ENCODE measurements around the gene SORBS2. TPM values are rescaled to one million over a fixed set of nuclear protein-coding genes. Genes with fewer than 3 reads are reported as not detected.

The SORBS2 gene
- total RNA-seq, 1 experiment from 2014 or later, result 44.5 TPM

DNA sequence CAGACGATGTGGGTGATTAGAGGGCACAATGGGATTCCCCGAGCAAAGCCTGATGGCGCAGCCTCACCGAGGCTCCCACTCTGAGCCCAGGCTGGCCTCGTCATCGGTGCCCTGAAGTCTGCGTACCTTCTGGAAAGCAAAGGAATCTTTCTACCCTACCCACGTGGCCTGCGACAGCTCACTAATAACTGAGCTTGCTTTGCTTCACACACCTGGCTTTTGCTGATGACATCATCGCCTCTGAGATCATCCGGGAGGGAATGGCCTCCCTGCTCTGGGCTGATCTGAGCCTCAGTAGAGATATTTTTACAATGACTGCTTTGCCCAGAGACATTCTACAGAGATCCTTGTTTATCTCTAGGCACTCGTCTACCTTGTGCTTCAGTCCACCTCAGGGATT, 231.3 kb downstream of the SORBS2 start:
- H3K27me3 Mint-ChIP-seq (ENCODE audit: low read depth), result peaks cover 17% of the 10 kb centered on the region
- no peak overlapping the region for H3K27ac Mint-ChIP-seq
- H3K36me3 Mint-ChIP-seq, result no peaks in the 10 kb centered on the region
- peaks cover 19% of the 10 kb centered on the region for H3K4me1 Mint-ChIP-seq
- TF ChIP-seq NR2C2 (CRISPR knock-in tag; IDR thresholded peaks at IDR 0.05) (no peak), SOX15 (CRISPR knock-in tag; IDR thresholded peaks at IDR 0.05) (no peak), GABPB1 (CRISPR knock-in tag; IDR thresholded peaks at IDR 0.05) (no peak), FOXJ3 (CRISPR knock-in tag; IDR thresholded peaks at IDR 0.05; ENCODE audit: borderline replicate concordance) (no peak), RORB (CRISPR knock-in tag; IDR thresholded peaks at IDR 0.05) (no peak), ZNF416 (CRISPR knock-in tag; IDR thresholded peaks at IDR 0.05) (no peak)
- TF ChIP-seq, protein P1, sequence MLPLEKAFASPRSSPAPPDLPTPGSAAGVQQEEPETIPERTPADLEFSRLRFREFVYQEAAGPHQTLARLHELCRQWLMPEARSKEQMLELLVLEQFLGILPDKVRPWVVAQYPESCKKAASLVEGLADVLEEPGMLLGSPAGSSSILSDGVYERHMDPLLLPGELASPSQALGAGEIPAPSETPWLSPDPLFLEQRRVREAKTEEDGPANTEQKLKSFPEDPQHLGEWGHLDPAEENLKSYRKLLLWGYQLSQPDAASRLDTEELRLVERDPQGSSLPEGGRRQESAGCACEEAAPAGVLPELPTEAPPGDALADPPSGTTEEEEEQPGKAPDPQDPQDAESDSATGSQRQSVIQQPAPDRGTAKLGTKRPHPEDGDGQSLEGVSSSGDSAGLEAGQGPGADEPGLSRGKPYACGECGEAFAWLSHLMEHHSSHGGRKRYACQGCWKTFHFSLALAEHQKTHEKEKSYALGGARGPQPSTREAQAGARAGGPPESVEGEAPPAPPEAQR (CRISPR knock-in tag; IDR thresholded peaks at IDR 0.05), result no peak
- TF ChIP-seq, protein P2, sequence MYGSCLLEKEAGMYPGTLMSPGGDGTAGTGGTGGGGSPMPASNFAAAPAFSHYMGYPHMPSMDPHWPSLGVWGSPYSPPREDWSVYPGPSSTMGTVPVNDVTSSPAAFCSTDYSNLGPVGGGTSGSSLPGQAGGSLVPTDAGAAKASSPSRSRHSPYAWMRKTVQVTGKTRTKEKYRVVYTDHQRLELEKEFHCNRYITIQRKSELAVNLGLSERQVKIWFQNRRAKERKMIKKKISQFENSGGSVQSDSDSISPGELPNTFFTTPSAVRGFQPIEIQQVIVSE (CRISPR knock-in tag; IDR thresholded peaks at IDR 0.05; ENCODE audit: borderline replicate concordance), result no peak
- ChIA-PET CTCF (no interaction called here), POLR2A (no interaction called here)
- H3K4me3 Mint-ChIP-seq, result no peak overlapping the region
- DNase-seq (ENCODE audit: low spot score) (no peak), ATAC-seq (no peak)
- peaks cover 7% of the 10 kb centered on the region for H3K9me3 Mint-ChIP-seq

DNA sequence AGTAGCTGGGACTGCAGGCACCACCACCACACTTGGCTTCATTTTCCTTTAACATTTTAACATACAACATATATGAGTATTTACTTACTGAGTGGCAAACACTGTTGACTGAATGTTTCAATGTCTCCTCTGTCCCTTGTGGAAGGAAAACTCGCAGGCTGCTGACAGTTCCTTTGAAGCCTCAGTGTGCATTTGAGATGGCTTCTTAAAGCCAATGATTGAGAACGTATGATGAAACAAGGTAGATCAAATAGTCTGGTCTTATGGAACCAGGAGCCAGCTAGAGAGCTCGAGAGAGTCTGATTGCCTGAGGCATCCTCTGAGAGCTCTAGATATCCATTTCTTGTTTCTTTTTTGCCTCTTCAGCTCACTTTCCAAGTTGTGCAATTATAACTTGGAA, 233.7 kb downstream of the SORBS2 start:
- DNase-seq (ENCODE audit: low spot score) (no peak), ATAC-seq (no peak)
- TF ChIP-seq, protein P3, sequence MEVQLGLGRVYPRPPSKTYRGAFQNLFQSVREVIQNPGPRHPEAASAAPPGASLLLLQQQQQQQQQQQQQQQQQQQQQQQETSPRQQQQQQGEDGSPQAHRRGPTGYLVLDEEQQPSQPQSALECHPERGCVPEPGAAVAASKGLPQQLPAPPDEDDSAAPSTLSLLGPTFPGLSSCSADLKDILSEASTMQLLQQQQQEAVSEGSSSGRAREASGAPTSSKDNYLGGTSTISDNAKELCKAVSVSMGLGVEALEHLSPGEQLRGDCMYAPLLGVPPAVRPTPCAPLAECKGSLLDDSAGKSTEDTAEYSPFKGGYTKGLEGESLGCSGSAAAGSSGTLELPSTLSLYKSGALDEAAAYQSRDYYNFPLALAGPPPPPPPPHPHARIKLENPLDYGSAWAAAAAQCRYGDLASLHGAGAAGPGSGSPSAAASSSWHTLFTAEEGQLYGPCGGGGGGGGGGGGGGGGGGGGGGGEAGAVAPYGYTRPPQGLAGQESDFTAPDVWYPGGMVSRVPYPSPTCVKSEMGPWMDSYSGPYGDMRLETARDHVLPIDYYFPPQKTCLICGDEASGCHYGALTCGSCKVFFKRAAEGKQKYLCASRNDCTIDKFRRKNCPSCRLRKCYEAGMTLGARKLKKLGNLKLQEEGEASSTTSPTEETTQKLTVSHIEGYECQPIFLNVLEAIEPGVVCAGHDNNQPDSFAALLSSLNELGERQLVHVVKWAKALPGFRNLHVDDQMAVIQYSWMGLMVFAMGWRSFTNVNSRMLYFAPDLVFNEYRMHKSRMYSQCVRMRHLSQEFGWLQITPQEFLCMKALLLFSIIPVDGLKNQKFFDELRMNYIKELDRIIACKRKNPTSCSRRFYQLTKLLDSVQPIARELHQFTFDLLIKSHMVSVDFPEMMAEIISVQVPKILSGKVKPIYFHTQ (CRISPR knock-in tag; IDR thresholded peaks at IDR 0.05), result no peak
- TF ChIP-seq ATF1 (CRISPR knock-in tag; IDR thresholded peaks at IDR 0.05) (no peak), NR2C2 (CRISPR knock-in tag; IDR thresholded peaks at IDR 0.05) (no peak), ZNF138 (CRISPR knock-in tag; conservative IDR thresholded peaks at IDR 0.05) (no peak), TP53 (CRISPR knock-in tag; IDR thresholded peaks at IDR 0.05) (no peak), ZBTB21 (CRISPR knock-in tag; IDR thresholded peaks at IDR 0.05; ENCODE audit: borderline replicate concordance) (no peak), ETV6 (CRISPR knock-in tag; IDR thresholded peaks at IDR 0.05) (no peak), SP1 (CRISPR knock-in tag; conservative IDR thresholded peaks at IDR 0.05) (no peak)
- TF ChIP-seq, protein P4, sequence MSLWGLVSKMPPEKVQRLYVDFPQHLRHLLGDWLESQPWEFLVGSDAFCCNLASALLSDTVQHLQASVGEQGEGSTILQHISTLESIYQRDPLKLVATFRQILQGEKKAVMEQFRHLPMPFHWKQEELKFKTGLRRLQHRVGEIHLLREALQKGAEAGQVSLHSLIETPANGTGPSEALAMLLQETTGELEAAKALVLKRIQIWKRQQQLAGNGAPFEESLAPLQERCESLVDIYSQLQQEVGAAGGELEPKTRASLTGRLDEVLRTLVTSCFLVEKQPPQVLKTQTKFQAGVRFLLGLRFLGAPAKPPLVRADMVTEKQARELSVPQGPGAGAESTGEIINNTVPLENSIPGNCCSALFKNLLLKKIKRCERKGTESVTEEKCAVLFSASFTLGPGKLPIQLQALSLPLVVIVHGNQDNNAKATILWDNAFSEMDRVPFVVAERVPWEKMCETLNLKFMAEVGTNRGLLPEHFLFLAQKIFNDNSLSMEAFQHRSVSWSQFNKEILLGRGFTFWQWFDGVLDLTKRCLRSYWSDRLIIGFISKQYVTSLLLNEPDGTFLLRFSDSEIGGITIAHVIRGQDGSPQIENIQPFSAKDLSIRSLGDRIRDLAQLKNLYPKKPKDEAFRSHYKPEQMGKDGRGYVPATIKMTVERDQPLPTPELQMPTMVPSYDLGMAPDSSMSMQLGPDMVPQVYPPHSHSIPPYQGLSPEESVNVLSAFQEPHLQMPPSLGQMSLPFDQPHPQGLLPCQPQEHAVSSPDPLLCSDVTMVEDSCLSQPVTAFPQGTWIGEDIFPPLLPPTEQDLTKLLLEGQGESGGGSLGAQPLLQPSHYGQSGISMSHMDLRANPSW (CRISPR knock-in tag; conservative IDR thresholded peaks at IDR 0.05; ENCODE audit: low read depth), result no peak
- TF ChIP-seq, protein P5, sequence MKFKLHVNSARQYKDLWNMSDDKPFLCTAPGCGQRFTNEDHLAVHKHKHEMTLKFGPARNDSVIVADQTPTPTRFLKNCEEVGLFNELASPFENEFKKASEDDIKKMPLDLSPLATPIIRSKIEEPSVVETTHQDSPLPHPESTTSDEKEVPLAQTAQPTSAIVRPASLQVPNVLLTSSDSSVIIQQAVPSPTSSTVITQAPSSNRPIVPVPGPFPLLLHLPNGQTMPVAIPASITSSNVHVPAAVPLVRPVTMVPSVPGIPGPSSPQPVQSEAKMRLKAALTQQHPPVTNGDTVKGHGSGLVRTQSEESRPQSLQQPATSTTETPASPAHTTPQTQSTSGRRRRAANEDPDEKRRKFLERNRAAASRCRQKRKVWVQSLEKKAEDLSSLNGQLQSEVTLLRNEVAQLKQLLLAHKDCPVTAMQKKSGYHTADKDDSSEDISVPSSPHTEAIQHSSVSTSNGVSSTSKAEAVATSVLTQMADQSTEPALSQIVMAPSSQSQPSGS (CRISPR knock-in tag; IDR thresholded peaks at IDR 0.05; ENCODE audit: borderline replicate concordance, low read depth), result no peak
- TF ChIP-seq, protein P6, sequence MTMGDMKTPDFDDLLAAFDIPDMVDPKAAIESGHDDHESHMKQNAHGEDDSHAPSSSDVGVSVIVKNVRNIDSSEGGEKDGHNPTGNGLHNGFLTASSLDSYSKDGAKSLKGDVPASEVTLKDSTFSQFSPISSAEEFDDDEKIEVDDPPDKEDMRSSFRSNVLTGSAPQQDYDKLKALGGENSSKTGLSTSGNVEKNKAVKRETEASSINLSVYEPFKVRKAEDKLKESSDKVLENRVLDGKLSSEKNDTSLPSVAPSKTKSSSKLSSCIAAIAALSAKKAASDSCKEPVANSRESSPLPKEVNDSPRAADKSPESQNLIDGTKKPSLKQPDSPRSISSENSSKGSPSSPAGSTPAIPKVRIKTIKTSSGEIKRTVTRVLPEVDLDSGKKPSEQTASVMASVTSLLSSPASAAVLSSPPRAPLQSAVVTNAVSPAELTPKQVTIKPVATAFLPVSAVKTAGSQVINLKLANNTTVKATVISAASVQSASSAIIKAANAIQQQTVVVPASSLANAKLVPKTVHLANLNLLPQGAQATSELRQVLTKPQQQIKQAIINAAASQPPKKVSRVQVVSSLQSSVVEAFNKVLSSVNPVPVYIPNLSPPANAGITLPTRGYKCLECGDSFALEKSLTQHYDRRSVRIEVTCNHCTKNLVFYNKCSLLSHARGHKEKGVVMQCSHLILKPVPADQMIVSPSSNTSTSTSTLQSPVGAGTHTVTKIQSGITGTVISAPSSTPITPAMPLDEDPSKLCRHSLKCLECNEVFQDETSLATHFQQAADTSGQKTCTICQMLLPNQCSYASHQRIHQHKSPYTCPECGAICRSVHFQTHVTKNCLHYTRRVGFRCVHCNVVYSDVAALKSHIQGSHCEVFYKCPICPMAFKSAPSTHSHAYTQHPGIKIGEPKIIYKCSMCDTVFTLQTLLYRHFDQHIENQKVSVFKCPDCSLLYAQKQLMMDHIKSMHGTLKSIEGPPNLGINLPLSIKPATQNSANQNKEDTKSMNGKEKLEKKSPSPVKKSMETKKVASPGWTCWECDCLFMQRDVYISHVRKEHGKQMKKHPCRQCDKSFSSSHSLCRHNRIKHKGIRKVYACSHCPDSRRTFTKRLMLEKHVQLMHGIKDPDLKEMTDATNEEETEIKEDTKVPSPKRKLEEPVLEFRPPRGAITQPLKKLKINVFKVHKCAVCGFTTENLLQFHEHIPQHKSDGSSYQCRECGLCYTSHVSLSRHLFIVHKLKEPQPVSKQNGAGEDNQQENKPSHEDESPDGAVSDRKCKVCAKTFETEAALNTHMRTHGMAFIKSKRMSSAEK (CRISPR knock-in tag; IDR thresholded peaks at IDR 0.05; ENCODE audit: borderline replicate concordance), result no peak
- TF ChIP-seq, protein P7, sequence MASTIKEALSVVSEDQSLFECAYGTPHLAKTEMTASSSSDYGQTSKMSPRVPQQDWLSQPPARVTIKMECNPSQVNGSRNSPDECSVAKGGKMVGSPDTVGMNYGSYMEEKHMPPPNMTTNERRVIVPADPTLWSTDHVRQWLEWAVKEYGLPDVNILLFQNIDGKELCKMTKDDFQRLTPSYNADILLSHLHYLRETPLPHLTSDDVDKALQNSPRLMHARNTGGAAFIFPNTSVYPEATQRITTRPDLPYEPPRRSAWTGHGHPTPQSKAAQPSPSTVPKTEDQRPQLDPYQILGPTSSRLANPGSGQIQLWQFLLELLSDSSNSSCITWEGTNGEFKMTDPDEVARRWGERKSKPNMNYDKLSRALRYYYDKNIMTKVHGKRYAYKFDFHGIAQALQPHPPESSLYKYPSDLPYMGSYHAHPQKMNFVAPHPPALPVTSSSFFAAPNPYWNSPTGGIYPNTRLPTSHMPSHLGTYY (CRISPR knock-in tag; IDR thresholded peaks at IDR 0.05), result no peak
- no peak overlapping the region for H3K27ac Mint-ChIP-seq
- peaks cover 13% of the 10 kb centered on the region for H3K4me1 Mint-ChIP-seq
- CTCF ChIA-PET, result interaction anchor here (1.3 kb wide), 1 partner anchor 19 kb away, joined by 3 read pairs; no protein-coding TSS in a partner anchor
- POLR2A ChIA-PET, result no interaction called here
- H3K27me3 Mint-ChIP-seq (ENCODE audit: low read depth), result peaks cover 5% of the 10 kb centered on the region
- peaks cover 7% of the 10 kb centered on the region for H3K9me3 Mint-ChIP-seq
- no peak overlapping the region for H3K4me3 Mint-ChIP-seq
- no peaks in the 10 kb centered on the region for H3K36me3 Mint-ChIP-seq

Measured in WTC11 (cell line).